NB4 (cell line): ENCODE measurements around the gene STAMBPL1.

Experiments used
- DNase-seq: peaks from one replicate; pipeline ENCODE4 v3.0.0; 2010; ENCODE audit warnings: low read depth
- H3K4me3 ChIP-seq: one replicate; pipeline ENCODE4 v1.5.1; 2011; ENCODE audit warnings: mild to moderate bottlenecking, low read depth, low read length, moderate library complexity
- CTCF ChIP-seq: IDR thresholded peaks from one replicate; pipeline ENCODE4 v1.5.1; 2012; ENCODE audit warnings: low read depth, low read length
- MAX ChIP-seq: IDR thresholded peaks from 2 replicates; pipeline ENCODE4 v1.6.1; 2011; ENCODE audit warnings: low read depth, low read length
- MYC ChIP-seq: IDR thresholded peaks from 2 replicates; pipeline ENCODE4 v1.6.1; 2011; ENCODE audit warnings: low read depth, low read length
- POLR2A ChIP-seq: IDR thresholded peaks from 2 replicates; pipeline ENCODE4 v1.6.1; 2011; ENCODE audit warnings: mild to moderate bottlenecking; ENCODE audit not compliant: insufficient read length; ENCODE audit errors: extremely low read depth

The STAMBPL1 gene

GRCh38 chr10:88920198-88920597, 40.2 kb downstream of the STAMBPL1 start:
- H3K4me3 ChIP-seq, result no peak overlapping the region
- DNase-seq, result no peak
- TF ChIP-seq CTCF (no peak), MAX (no peak), MYC (no peak), POLR2A (no peak)

GRCh38 chr10:88920986-88921593, 41.0 kb downstream of the STAMBPL1 start:
- DNase-seq, result no peak
- TF ChIP-seq POLR2A (no peak), MYC (no peak), CTCF (no peak), MAX (no peak)
- no peak overlapping the region for H3K4me3 ChIP-seq

GRCh38 chr10:88922041-88922440, 42.0 kb downstream of the STAMBPL1 start:
- TF ChIP-seq CTCF (no peak), POLR2A (no peak), MYC (no peak), MAX (no peak)
- H3K4me3 ChIP-seq, result no peak overlapping the region
- no peak for DNase-seq

- no peak for DNase-seq
- TF ChIP-seq MAX, result no peak
- no peak for TF ChIP-seq POLR2A
- TF ChIP-seq MYC, result no peak
- TF ChIP-seq CTCF, result no peak
- no peak overlapping the region for H3K4me3 ChIP-seq
Observed at GRCh38 chr10:88923520-88923919, 43.5 kb downstream of the STAMBPL1 start.

- TF ChIP-seq POLR2A (no peak), MAX (peak; percentile 43; the same call in 1 of the 2 replicates)
- no peak overlapping the region for H3K4me3 ChIP-seq
- peak; percentile 55 for DNase-seq
Observed at GRCh38 chr10:88926566-88927415, 46.7 kb downstream of the STAMBPL1 start.

GRCh38 chr10:88927416-88927690, 47.3 kb downstream of the STAMBPL1 start:
- no peak for TF ChIP-seq CTCF
- no peak for TF ChIP-seq MYC
- no peak for TF ChIP-seq POLR2A
- TF ChIP-seq MAX, result no peak
- DNase-seq, result no peak
- H3K4me3 ChIP-seq, result no peak overlapping the region
